Measurements from ENCODE around the gene ADK. TPM values are rescaled to one million over a fixed set of nuclear protein-coding genes. Genes with fewer than 3 reads are reported as not detected.

ADK gene
- total RNA-seq (10 to 100 TPM; 24.2 to 40.5 (median 34.1) TPM), polyA plus RNA-seq (10 to 100 TPM; 11.1 to 18.9 (median 17.1) TPM)
- long read RNA-seq, donor 1, transcript ADK-201 (11 exons, 1,169 nt) = major isoform, 6 of 8 reads
- long read RNA-seq, donor 1, partial matches to known transcripts = 0 of 8 reads
- long read RNA-seq, donor 1, other reads (novel, unspliced or antisense) = 0 of 8 reads
- long read RNA-seq, donor 2, partial matches to known transcripts = 0 of 4 reads
- long read RNA-seq, donor 2, other reads (novel, unspliced or antisense) = 0 of 4 reads

DNA sequence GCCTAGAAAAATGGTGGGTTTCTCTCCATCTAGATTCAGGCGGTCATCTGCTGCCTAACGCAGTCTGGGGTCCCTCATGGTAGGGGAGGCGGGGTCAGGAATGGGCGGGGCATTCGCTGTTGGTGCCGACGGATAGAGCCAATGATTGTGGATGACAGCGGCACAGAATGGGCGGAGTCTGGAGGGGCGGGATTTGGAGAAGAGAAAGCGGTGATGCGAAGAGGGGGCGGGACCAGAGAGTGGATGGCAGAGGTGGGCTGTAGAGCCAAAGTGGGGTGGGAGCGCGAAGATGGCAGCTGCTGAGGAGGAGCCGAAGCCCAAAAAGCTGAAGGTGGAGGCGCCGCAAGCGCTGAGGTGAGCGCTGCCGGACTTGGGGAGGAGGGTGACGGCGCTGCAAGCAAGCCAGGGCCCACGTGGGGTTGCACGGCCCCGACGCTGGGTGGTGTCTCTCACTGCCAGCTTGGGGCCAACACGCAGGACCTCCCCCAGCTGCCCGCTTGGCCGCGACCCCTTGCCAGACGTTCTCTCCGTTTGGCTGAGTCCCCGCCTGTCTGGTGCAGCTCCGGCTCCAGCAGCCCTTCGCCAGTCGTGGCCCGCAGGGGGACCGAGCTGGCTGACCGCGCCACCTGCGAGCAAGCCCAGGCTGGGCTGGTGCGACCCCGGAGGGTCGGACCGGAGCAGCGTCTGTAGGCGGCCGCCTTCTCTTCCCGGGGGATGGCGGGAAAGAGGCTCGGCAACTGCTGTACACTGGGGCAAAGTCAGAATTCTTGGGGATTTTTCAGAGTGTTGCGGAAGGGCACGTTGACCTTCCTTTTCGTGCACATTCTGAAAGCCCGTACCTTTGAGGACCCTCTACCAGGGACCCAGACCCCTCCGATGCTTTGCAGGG is at the start of gene ADK:
ADK (plus strand) TSS at position 232 of the 889 bp plus-strand sequence; CDS start at position 290, 58 bp downstream.
- peaks cover 0 to 19% (median 2%) of the 10 kb centered on the region in 6 donors for H3K36me3 ChIP-seq
- peaks cover 26 to 90% (median 59%) of the 10 kb centered on the region in 6 donors for H3K4me1 ChIP-seq
- TF ChIP-seq POLR2A (IDR thresholded peaks at IDR 0.05) (peak in 2 of 3 donors; percentile 51 to 75), POLR2AphosphoS5 (IDR thresholded peaks at IDR 0.05) (peak; percentile 79 to 94 (median 90))
- TF ChIP-seq, protein P1, sequence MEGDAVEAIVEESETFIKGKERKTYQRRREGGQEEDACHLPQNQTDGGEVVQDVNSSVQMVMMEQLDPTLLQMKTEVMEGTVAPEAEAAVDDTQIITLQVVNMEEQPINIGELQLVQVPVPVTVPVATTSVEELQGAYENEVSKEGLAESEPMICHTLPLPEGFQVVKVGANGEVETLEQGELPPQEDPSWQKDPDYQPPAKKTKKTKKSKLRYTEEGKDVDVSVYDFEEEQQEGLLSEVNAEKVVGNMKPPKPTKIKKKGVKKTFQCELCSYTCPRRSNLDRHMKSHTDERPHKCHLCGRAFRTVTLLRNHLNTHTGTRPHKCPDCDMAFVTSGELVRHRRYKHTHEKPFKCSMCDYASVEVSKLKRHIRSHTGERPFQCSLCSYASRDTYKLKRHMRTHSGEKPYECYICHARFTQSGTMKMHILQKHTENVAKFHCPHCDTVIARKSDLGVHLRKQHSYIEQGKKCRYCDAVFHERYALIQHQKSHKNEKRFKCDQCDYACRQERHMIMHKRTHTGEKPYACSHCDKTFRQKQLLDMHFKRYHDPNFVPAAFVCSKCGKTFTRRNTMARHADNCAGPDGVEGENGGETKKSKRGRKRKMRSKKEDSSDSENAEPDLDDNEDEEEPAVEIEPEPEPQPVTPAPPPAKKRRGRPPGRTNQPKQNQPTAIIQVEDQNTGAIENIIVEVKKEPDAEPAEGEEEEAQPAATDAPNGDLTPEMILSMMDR (IDR thresholded peaks at IDR 0.05 in 8 of 11, conservative IDR thresholded peaks at IDR 0.05 in 3 of 11) = peak in 9 of 11 experiments; percentile 4 to 58 (median 39)
- H3K27me3 ChIP-seq (replicated peaks in 1 of 7) = no peaks in the 10 kb centered on the region
- peak; percentile 100 for DNase-seq
- H3K27ac ChIP-seq = peak within 1 kb of the TSS; percentile 89 to 96 (median 94)
- intact Hi-C loops (cut with DNase I; ENCODE audit: low total_unique reads) = no loop called here
- WGBS, 5 donors = 0 to 1% (median 1%) methylated on average over 30 to 57 of the region's 57 CpGs
- H3K4me3 ChIP-seq = peak within 1 kb of the TSS; percentile 76 to 98 (median 92)
- no peaks in the 10 kb centered on the region for H3K9me3 ChIP-seq

DNA sequence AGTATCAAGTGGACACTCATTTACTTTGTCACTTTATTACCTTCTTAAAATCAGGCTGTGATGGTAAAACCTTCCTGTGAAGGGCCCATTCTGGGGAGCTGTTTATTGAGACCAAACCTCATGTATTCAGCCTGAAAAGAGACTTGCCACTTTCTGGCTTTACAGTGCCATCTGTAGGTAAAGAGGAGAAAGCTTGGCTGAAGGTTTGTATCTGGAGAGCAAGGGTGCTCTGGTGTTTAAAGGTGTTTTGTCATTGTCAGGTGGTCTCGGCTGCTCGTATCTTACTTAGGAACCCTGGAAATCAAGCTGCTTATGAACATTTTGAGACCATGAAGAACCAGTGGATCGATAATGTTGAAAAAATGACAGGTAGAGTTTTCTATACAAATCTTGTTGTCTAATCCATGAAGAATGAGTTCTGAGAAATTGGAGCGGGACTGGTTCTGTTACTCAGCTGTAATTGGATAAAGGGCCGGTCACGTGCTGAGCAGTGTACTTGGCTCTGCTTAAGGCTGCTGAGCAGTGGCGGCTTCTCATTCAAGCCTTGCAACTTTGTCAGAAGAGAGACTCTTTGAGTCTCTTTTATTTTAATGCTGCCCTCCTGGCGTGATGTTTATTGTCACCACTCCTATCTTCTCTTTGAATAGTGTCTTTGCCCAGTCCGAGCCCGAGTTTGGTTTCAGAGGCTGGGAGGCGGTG is 47.3 kb upstream of the ADK start:
- no peaks in the 10 kb centered on the region for H3K27me3 ChIP-seq (replicated peaks in 1 of 7)
- H3K27ac ChIP-seq = no peak overlapping the region
- H3K36me3 ChIP-seq = peaks cover 7 to 100% (median 65%) of the 10 kb centered on the region in 6 donors
- H3K4me1 ChIP-seq = no peaks in the 10 kb centered on the region
- 86 to 97% (median 90%) methylated on average over 11 of the region's 11 CpGs for WGBS, 5 donors
- no peak overlapping the region for H3K4me3 ChIP-seq
- DNase-seq = no peak
- no peaks in the 10 kb centered on the region for H3K9me3 ChIP-seq
- intact Hi-C loops (cut with DNase I; ENCODE audit: low total_unique reads) = no loop called here
- no peak for TF ChIP-seq POLR2A (IDR thresholded peaks at IDR 0.05)
- TF ChIP-seq, protein P1 (IDR thresholded peaks at IDR 0.05 in 8 of 11, conservative IDR thresholded peaks at IDR 0.05 in 3 of 11) = peak in 2 of 11 experiments; percentile 7 to 24
- TF ChIP-seq POLR2AphosphoS5 (IDR thresholded peaks at IDR 0.05) = no peak

DNA sequence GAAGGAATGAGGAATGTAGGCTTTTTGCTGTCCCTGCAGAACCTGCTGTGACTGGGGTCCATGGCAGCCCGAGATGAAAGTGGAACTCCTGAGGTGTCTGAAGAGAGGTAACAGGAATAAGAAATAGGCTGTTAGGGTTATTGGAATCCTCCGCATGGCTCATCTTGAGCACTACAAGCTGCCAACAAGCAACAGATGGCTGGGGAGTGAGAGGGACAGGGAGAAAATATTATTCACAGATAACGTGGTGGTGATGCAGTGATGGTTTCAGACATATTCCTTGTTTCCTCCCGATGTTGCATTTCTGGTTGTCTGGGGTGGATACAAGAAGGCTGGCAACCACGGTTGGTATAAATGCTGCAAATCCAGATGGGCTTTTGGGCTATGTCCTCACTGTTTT is 46.5 kb upstream of the ADK start:
- no peaks in the 10 kb centered on the region for H3K27me3 ChIP-seq (replicated peaks in 1 of 7)
- H3K27ac ChIP-seq = no peak overlapping the region
- no peaks in the 10 kb centered on the region for H3K4me1 ChIP-seq
- no peak for DNase-seq
- no peak for TF ChIP-seq POLR2A (IDR thresholded peaks at IDR 0.05)
- TF ChIP-seq, protein P1 (IDR thresholded peaks at IDR 0.05 in 8 of 11, conservative IDR thresholded peaks at IDR 0.05 in 3 of 11) = no peak
- no peak for TF ChIP-seq POLR2AphosphoS5 (IDR thresholded peaks at IDR 0.05)
- WGBS, 5 donors = 88 to 96% (median 93%) methylated on average over 5 of the region's 5 CpGs
- no peak overlapping the region for H3K4me3 ChIP-seq
- peaks cover 7 to 100% (median 67%) of the 10 kb centered on the region in 6 donors for H3K36me3 ChIP-seq
- H3K9me3 ChIP-seq = no peaks in the 10 kb centered on the region
- intact Hi-C loops (cut with DNase I; ENCODE audit: low total_unique reads) = no loop called here
